ENCODE data around the gene CCT6B.

Gene CCT6B

GRCh38 chr17:34913001-34913400 is 48.3 kb downstream of the CCT6B start:
- Histone ChIP-seq H3K9me3 (ENCODE audit: low read length) (no peaks in the 10 kb centered on the region), H3K4me3 (ENCODE audit: low read depth in 1 of 2, low read length in 2 of 2) (no peak overlapping the region), H3K36me3 (ENCODE audit: insufficient read depth, low read length) (no peaks in the 10 kb centered on the region), H3K9ac (ENCODE audit: low read length) (no peak overlapping the region), H3K27ac (ENCODE audit: low read depth, low read length) (no peak overlapping the region), H3K4me1 (ENCODE audit: insufficient read depth, low read length) (no peaks in the 10 kb centered on the region), H3K27me3 (ENCODE audit: control insufficient read depth in 1 of 2, insufficient read depth in 2 of 2, low read length in 2 of 2) (no peaks in the 10 kb centered on the region)

- no peak overlapping the region for H3K27ac ChIP-seq (ENCODE audit: low read depth, low read length)
- no peaks in the 10 kb centered on the region for H3K9me3 ChIP-seq (ENCODE audit: low read length)
- H3K27me3 ChIP-seq (ENCODE audit: control insufficient read depth in 1 of 2, insufficient read depth in 2 of 2, low read length in 2 of 2): no peaks in the 10 kb centered on the region
- H3K4me1 ChIP-seq (ENCODE audit: insufficient read depth, low read length): no peaks in the 10 kb centered on the region
- no peaks in the 10 kb centered on the region for H3K36me3 ChIP-seq (ENCODE audit: insufficient read depth, low read length)
- H3K4me3 ChIP-seq (ENCODE audit: low read depth in 1 of 2, low read length in 2 of 2): no peak overlapping the region
- H3K9ac ChIP-seq (ENCODE audit: low read length): no peak overlapping the region
These were observed 52.2 kb downstream of the CCT6B start for GRCh38 chr17:34909040-34909439.

GRCh38 chr17:34902831-34903547 is 58.3 kb downstream of the CCT6B start:
- peaks cover 0 to 4% of the 10 kb centered on the region in 2 donors for H3K27me3 ChIP-seq (ENCODE audit: control insufficient read depth in 1 of 2, insufficient read depth in 2 of 2, low read length in 2 of 2)
- no peak overlapping the region for H3K27ac ChIP-seq (ENCODE audit: low read depth, low read length)
- no peaks in the 10 kb centered on the region for H3K4me1 ChIP-seq (ENCODE audit: insufficient read depth, low read length)
- no peaks in the 10 kb centered on the region for H3K9me3 ChIP-seq (ENCODE audit: low read length)
- H3K36me3 ChIP-seq (ENCODE audit: insufficient read depth, low read length): no peaks in the 10 kb centered on the region
- no peak overlapping the region for H3K4me3 ChIP-seq (ENCODE audit: low read depth in 1 of 2, low read length in 2 of 2)
- no peak overlapping the region for H3K9ac ChIP-seq (ENCODE audit: low read length)

- Histone ChIP-seq H3K9ac (ENCODE audit: low read length) (no peak overlapping the region), H3K4me3 (ENCODE audit: low read depth in 1 of 2, low read length in 2 of 2) (no peak overlapping the region), H3K36me3 (ENCODE audit: insufficient read depth, low read length) (no peaks in the 10 kb centered on the region), H3K27me3 (ENCODE audit: control insufficient read depth in 1 of 2, insufficient read depth in 2 of 2, low read length in 2 of 2) (peaks cover 0 to 4% of the 10 kb centered on the region in 2 donors), H3K4me1 (ENCODE audit: insufficient read depth, low read length) (no peaks in the 10 kb centered on the region), H3K27ac (ENCODE audit: low read depth, low read length) (no peak overlapping the region), H3K9me3 (ENCODE audit: low read length) (no peaks in the 10 kb centered on the region)
These were observed 61.5 kb downstream of the CCT6B start for GRCh38 chr17:34899643-34900291.

- Histone ChIP-seq H3K4me3 (ENCODE audit: low read depth in 1 of 2, low read length in 2 of 2) (no peak overlapping the region), H3K9me3 (ENCODE audit: low read length) (no peaks in the 10 kb centered on the region), H3K9ac (ENCODE audit: low read length) (no peak overlapping the region), H3K27me3 (ENCODE audit: control insufficient read depth in 1 of 2, insufficient read depth in 2 of 2, low read length in 2 of 2) (peaks cover 0 to 4% of the 10 kb centered on the region in 2 donors), H3K27ac (ENCODE audit: low read depth, low read length) (no peak overlapping the region), H3K36me3 (ENCODE audit: insufficient read depth, low read length) (no peaks in the 10 kb centered on the region), H3K4me1 (ENCODE audit: insufficient read depth, low read length) (no peaks in the 10 kb centered on the region)
These were observed 65.9 kb downstream of the CCT6B start for GRCh38 chr17:34895383-34895782.

GRCh38 chr17:34894964-34895363 is 66.3 kb downstream of the CCT6B start:
- H3K27me3 ChIP-seq (ENCODE audit: control insufficient read depth in 1 of 2, insufficient read depth in 2 of 2, low read length in 2 of 2): peaks cover 0 to 4% of the 10 kb centered on the region in 2 donors
- no peaks in the 10 kb centered on the region for H3K9me3 ChIP-seq (ENCODE audit: low read length)
- H3K36me3 ChIP-seq (ENCODE audit: insufficient read depth, low read length): no peaks in the 10 kb centered on the region
- H3K4me3 ChIP-seq (ENCODE audit: low read depth in 1 of 2, low read length in 2 of 2): no peak overlapping the region
- H3K27ac ChIP-seq (ENCODE audit: low read depth, low read length): no peak overlapping the region
- no peak overlapping the region for H3K9ac ChIP-seq (ENCODE audit: low read length)
- H3K4me1 ChIP-seq (ENCODE audit: insufficient read depth, low read length): no peaks in the 10 kb centered on the region

GRCh38 chr17:34892461-34893249 is 68.6 kb downstream of the CCT6B start:
- no peaks in the 10 kb centered on the region for H3K27me3 ChIP-seq (ENCODE audit: control insufficient read depth in 1 of 2, insufficient read depth in 2 of 2, low read length in 2 of 2)
- H3K27ac ChIP-seq (ENCODE audit: low read depth, low read length): no peak overlapping the region
- H3K9me3 ChIP-seq (ENCODE audit: low read length): no peaks in the 10 kb centered on the region
- H3K4me1 ChIP-seq (ENCODE audit: insufficient read depth, low read length): no peaks in the 10 kb centered on the region
- H3K4me3 ChIP-seq (ENCODE audit: low read depth in 1 of 2, low read length in 2 of 2): no peak overlapping the region
- H3K36me3 ChIP-seq (ENCODE audit: insufficient read depth, low read length): no peaks in the 10 kb centered on the region
- no peak overlapping the region for H3K9ac ChIP-seq (ENCODE audit: low read length)

- Histone ChIP-seq H3K36me3 (ENCODE audit: insufficient read depth, low read length) (no peaks in the 10 kb centered on the region), H3K4me3 (ENCODE audit: low read depth in 1 of 2, low read length in 2 of 2) (no peak overlapping the region), H3K9me3 (ENCODE audit: low read length) (no peaks in the 10 kb centered on the region), H3K4me1 (ENCODE audit: insufficient read depth, low read length) (no peaks in the 10 kb centered on the region), H3K27me3 (ENCODE audit: control insufficient read depth in 1 of 2, insufficient read depth in 2 of 2, low read length in 2 of 2) (no peaks in the 10 kb centered on the region), H3K9ac (ENCODE audit: low read length) (no peak overlapping the region), H3K27ac (ENCODE audit: low read depth, low read length) (no peak overlapping the region)
These were observed 74.4 kb downstream of the CCT6B start for GRCh38 chr17:34886831-34887230.

GRCh38 chr17:34885076-34885475 is 76.2 kb downstream of the CCT6B start:
- Histone ChIP-seq H3K4me1 (ENCODE audit: insufficient read depth, low read length) (no peaks in the 10 kb centered on the region), H3K9ac (ENCODE audit: low read length) (no peak overlapping the region), H3K27ac (ENCODE audit: low read depth, low read length) (no peak overlapping the region), H3K27me3 (ENCODE audit: control insufficient read depth in 1 of 2, insufficient read depth in 2 of 2, low read length in 2 of 2) (no peaks in the 10 kb centered on the region), H3K36me3 (ENCODE audit: insufficient read depth, low read length) (no peaks in the 10 kb centered on the region), H3K4me3 (ENCODE audit: low read depth in 1 of 2, low read length in 2 of 2) (no peak overlapping the region), H3K9me3 (ENCODE audit: low read length) (no peaks in the 10 kb centered on the region)

GRCh38 chr17:34884597-34884996 is 76.7 kb downstream of the CCT6B start:
- no peaks in the 10 kb centered on the region for H3K4me1 ChIP-seq (ENCODE audit: insufficient read depth, low read length)
- no peaks in the 10 kb centered on the region for H3K9me3 ChIP-seq (ENCODE audit: low read length)
- no peak overlapping the region for H3K4me3 ChIP-seq (ENCODE audit: low read depth in 1 of 2, low read length in 2 of 2)
- H3K9ac ChIP-seq (ENCODE audit: low read length): no peak overlapping the region
- H3K36me3 ChIP-seq (ENCODE audit: insufficient read depth, low read length): no peaks in the 10 kb centered on the region
- no peaks in the 10 kb centered on the region for H3K27me3 ChIP-seq (ENCODE audit: control insufficient read depth in 1 of 2, insufficient read depth in 2 of 2, low read length in 2 of 2)
- H3K27ac ChIP-seq (ENCODE audit: low read depth, low read length): no peak overlapping the region

GRCh38 chr17:34883106-34884000 is 77.9 kb downstream of the CCT6B start:
- H3K4me3 ChIP-seq (ENCODE audit: low read depth in 1 of 2, low read length in 2 of 2): no peak overlapping the region
- H3K27me3 ChIP-seq (ENCODE audit: control insufficient read depth in 1 of 2, insufficient read depth in 2 of 2, low read length in 2 of 2): no peaks in the 10 kb centered on the region
- H3K9me3 ChIP-seq (ENCODE audit: low read length): no peaks in the 10 kb centered on the region
- H3K4me1 ChIP-seq (ENCODE audit: insufficient read depth, low read length): no peaks in the 10 kb centered on the region
- H3K9ac ChIP-seq (ENCODE audit: low read length): no peak overlapping the region
- H3K36me3 ChIP-seq (ENCODE audit: insufficient read depth, low read length): no peaks in the 10 kb centered on the region
- H3K27ac ChIP-seq (ENCODE audit: low read depth, low read length): no peak overlapping the region
